ENCODE data around the gene PPM1L.

DNA sequence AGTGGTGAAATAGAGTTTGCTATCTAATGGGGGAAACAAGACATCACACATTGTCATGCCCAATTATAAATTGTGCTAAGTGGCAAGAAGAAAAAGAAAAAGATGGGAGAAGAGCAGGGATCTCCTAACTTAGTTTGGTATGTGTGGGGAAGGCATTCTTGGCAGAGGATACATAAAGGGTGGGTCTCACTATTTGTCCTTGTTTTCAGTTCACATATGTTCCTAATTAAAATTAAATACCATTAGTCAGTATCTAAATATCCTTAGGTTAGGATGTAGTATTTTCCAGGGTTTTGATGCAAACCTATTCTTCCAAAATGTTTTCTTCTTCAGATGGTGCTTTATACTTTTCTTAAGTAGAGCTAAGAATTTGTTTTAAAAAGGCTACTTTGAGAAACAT lies 175.4 kb downstream of the PPM1L start:
- TF ChIP-seq, protein P1, sequence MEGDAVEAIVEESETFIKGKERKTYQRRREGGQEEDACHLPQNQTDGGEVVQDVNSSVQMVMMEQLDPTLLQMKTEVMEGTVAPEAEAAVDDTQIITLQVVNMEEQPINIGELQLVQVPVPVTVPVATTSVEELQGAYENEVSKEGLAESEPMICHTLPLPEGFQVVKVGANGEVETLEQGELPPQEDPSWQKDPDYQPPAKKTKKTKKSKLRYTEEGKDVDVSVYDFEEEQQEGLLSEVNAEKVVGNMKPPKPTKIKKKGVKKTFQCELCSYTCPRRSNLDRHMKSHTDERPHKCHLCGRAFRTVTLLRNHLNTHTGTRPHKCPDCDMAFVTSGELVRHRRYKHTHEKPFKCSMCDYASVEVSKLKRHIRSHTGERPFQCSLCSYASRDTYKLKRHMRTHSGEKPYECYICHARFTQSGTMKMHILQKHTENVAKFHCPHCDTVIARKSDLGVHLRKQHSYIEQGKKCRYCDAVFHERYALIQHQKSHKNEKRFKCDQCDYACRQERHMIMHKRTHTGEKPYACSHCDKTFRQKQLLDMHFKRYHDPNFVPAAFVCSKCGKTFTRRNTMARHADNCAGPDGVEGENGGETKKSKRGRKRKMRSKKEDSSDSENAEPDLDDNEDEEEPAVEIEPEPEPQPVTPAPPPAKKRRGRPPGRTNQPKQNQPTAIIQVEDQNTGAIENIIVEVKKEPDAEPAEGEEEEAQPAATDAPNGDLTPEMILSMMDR (IDR thresholded peaks at IDR 0.05; ENCODE audit: low read depth, low read length, poor library complexity, severe bottlenecking): no peak
- no peak for TF ChIP-seq EZH2phosphoT487 (IDR thresholded peaks at IDR 0.05; ENCODE audit: borderline replicate concordance, low read length)
